AG04449 (cell line): ENCODE data around the gene WDR45B.
A peak's percentile ranks its signal among the peaks of the same experiment; 100 is the strongest.

ENCODE experiments used
- CTCF ChIA-PET: fragments of 350-600 bp; formaldehyde crosslinking; extraction: SDS; loops from one replicate; lab custom pipeline; 2021; ENCODE audit warnings: antibody characterized with exemption; lab: Yijun Ruan, JAX
- POLR2A ChIA-PET: fragments of 400-600, 350-600 bp; formaldehyde crosslinking; extraction: SDS; loops from one replicate; lab custom pipeline; 2020; ENCODE audit warnings: antibody characterized with exemption, inconsistent platforms; lab: Yijun Ruan, JAX
- DNase-seq: peaks from one replicate; pipeline ENCODE4 v3.0.0-alpha.2; 2010; ENCODE audit warnings: low read depth, low spot score
- H3K4me3 ChIP-seq: 2 replicates; pipeline ENCODE4 v1.5.1; 2011; ENCODE audit warnings: low read depth, mild to moderate bottlenecking, control low read depth, low read length
- CTCF ChIP-seq: IDR thresholded peaks from one replicate; pipeline ENCODE4 v1.5.1; 2011; ENCODE audit warnings: mild to moderate bottlenecking, moderate library complexity, low read length, control low read depth, inconsistent platforms; ENCODE audit not compliant: insufficient read depth; ENCODE audit errors: missing control alignments

Gene WDR45B

GRCh38 chr17:82596837-82597672 lies 51.2 kb downstream of the WDR45B start:
- POLR2A ChIA-PET: no interaction called here
- TF ChIP-seq CTCF: no peak
- no peak for DNase-seq
- CTCF ChIA-PET: no interaction called here
- no peak overlapping the region for H3K4me3 ChIP-seq

DNA sequence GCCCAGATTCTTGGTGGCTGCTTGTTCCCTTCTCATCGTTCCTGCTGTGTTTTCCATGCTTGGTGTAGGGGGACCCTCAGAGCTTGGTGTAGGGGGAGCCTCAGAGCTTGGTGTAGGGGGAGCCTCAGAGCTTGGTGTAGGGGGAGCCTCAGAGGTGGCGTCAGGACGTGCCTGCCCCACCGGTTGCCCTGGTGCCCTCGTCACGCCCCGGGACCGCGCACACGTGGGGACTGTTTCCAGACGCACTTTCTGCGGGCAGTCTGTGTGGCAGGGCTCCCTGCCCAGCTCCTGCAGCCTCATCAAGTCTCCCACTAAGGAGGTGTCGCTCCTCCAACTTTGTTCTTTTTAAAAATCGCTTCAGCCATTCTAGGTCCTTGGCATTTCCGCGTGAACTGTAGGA lies 51.9 kb downstream of the WDR45B start:
- DNase-seq: no peak
- H3K4me3 ChIP-seq: no peak overlapping the region
- TF ChIP-seq CTCF: no peak
- ChIA-PET CTCF (no interaction called here), POLR2A (no interaction called here)

DNA sequence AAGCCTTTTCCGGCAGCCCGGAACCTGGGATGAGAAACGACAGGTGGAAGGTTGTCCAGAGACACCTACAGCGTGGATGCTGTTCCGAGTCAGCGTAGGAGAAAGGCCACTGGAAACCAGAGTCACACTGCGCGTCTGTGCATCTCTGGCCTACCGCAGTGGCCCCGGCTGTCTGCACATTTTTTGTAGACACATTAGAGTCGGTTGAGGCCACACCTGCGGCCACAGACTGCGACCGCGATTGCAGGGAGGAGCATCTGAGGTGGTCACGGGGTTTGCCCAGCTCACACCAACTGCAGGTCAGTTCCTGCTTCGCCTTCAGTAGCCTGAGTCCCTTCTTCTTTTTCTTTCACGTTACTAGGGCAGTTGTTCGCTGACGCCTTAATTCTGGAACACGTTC lies 52.4 kb downstream of the WDR45B start:
- no peak overlapping the region for H3K4me3 ChIP-seq
- ChIA-PET POLR2A (no interaction called here), CTCF (no interaction called here)
- TF ChIP-seq CTCF: no peak
- DNase-seq: no peak

DNA sequence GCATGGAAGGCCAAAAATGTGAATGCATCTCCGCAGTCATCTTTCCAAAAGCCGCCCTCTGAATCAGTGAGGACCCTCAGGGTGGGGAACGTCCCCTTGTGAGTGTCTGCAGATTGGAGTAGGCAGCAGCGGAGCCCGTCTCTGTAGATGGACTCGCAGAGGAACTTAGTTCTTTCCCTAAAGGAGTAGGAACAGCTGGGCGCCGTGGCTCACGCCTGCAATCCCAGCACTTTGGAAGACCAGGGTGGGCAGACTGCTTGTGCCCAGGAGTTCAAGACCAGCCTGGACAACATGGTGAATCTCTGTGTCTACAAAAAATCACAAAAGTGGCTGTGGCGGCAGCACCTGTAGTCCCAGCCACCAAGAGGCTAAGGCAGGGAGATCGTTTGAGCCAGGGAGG lies 53.7 kb downstream of the WDR45B start:
- ChIA-PET CTCF (no interaction called here), POLR2A (no interaction called here)
- no peak overlapping the region for H3K4me3 ChIP-seq
- TF ChIP-seq CTCF: no peak
- DNase-seq: no peak

DNA sequence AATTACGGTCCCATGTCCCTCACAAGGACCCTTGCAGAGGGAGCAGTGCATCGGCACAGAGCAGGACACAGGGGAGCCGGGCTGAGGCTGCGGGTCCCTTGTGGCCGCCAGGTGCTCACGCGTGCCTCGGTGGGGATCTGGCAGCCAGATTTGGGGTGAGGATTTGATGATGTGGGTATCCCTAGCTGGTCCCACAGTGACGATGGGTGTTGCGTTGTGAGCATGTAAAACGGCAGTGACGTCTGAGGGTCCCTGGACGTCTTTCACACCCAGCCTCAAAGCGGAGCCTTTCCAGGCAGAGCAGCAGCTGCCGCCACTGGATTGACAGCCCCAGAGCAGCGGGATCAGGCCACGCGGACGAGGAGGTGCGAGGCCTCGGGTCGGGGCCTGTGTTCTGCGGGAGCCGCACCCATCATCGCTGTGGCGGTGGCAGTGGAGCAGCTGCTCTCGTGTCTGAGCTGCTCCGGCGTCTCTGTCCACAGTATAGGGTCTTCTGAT lies 54.6 kb downstream of the WDR45B start:
- TF ChIP-seq CTCF: no peak
- DNase-seq: no peak
- ChIA-PET POLR2A (no interaction called here), CTCF (no interaction called here)
- peak overlapping the region; percentile 65 for H3K4me3 ChIP-seq

DNA sequence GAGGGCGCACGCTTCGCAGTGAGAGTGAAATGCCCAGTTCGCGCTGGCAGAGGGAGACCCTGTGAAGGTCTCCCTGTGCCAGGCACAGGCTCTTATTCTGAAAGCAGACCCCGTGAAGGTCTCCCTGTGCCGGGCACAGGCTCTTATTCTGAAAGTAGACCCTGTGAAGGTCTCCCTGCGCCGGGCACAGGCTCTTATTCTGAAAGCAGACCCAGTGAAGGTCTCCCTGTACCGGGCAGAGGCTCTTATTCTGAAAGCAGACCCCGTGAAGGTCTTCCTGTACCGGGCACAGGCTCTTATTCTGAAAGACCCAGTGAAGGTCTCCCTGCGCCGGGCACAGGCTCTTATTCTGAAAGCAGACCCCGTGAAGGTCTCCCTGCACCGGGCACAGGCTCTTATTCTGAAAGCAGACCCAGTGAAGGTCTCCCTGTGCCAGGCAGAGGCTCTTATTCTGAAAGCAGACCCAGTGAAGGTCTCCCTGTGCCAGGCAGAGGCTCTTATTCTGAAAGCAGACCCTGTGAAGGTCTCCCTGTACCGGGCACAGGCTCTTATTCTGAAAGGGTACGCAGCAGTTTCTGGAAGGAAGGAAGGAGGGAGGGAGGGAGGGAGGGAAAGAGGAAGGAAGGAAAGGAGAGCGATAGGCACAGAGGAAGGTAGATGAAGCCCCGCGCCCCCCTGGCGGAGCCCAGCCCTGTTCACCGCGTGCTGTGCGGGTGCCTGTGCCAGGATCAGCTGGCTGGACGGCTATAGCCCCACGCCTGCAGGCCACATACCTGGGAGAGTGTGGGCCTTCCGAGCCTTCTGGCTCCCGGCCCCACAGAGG lies 55.3 kb downstream of the WDR45B start:
- no peak for TF ChIP-seq CTCF
- POLR2A ChIA-PET: no interaction called here
- H3K4me3 ChIP-seq: peak overlapping the region; percentile 65
- CTCF ChIA-PET: no interaction called here
- DNase-seq: no peak
